Upper lobe of left lung (tissue), 6 donors: Measurements from ENCODE around the gene OSBPL5. TPM values are rescaled to one million over a fixed set of nuclear protein-coding genes. Genes with fewer than 3 reads are reported as not detected.

Experiments
- ATAC-seq, 2 donors: fragments of 200-7000 bp; cut with Tn5 transposase; one replicate each; pipeline ENCODE4 v1.9.1; 2022; ENCODE audit warnings: mild to moderate bottlenecking in 2 of 2, moderate library complexity in 2 of 2; ENCODE audit not compliant: low FRiP score in 2 of 2
- DNase-seq, 2 donors: peaks; one replicate each; pipeline ENCODE4 v3.0.0-alpha.2; 2019 to 2020
- H3K27ac ChIP-seq, 4 donors: fragments of 200-600 bp; sonication (generic); one replicate each; pipeline ENCODE4 v1.5.1; 2016 to 2019
- H3K27me3 ChIP-seq, 4 donors: fragments of 200-600 bp; sonication (generic); one replicate each; pipeline ENCODE4 v1.5.1; 2017 to 2019
- H3K36me3 ChIP-seq, 4 donors: fragments of 200-600 bp; sonication (generic); one replicate each; pipeline ENCODE4 v1.5.1; 2016 to 2019
- H3K4me1 ChIP-seq, 4 donors: fragments of 200-600 bp; sonication (generic); one replicate each; pipeline ENCODE4 v1.5.1; 2018 to 2019
- H3K4me3 ChIP-seq, 4 donors: fragments of 200-600 bp; sonication (generic); one replicate each; pipeline ENCODE4 v1.5.1; 2017 to 2019; ENCODE audit warnings: mild to moderate bottlenecking in 2 of 4, moderate library complexity in 1 of 4
- H3K9me3 ChIP-seq, 4 donors: fragments of 200-600 bp; sonication (generic); one replicate each; pipeline ENCODE4 v1.5.1; 2018 to 2019
- CTCF ChIP-seq, 6 experiments: fragments of 450-650 bp in 4 of 6; fragments of 200-600 bp in 2 of 6; sonication (generic) in 2 of 6; IDR thresholded peaks; one replicate each; pipeline ENCODE4 v1.5.1; 2016 to 2019; ENCODE audit warnings: antibody characterized with exemption in 6 of 6
- EP300 ChIP-seq, 4 donors: sonication (generic); formaldehyde crosslinking; IDR thresholded peaks; one replicate each; pipeline ENCODE4 v1.5.1; 2017; ENCODE audit warnings: antibody characterized with exemption in 4 of 4, control low read depth in 2 of 4
- POLR2A ChIP-seq, 4 donors: fragments of 450-650 bp; IDR thresholded peaks; one replicate each; pipeline ENCODE4 v1.5.1; 2016 to 2017; ENCODE audit warnings: antibody characterized with exemption in 4 of 4, mild to moderate bottlenecking in 2 of 4
- POLR2AphosphoS5 ChIP-seq, 2 donors: sonication (generic); formaldehyde crosslinking; IDR thresholded peaks; one replicate each; pipeline ENCODE4 v1.5.1; 2017; ENCODE audit warnings: antibody characterized with exemption in 2 of 2
- WGBS, 2 donors: methylation state at CpG; one replicate each; pipeline ENCODE4 v1.1.5; 2017 to 2018; 5-methylcytosine and 5-hydroxymethylcytosine counted together
- total RNA-seq, 6 donors: library from RNA; depleted of rRNA in 4 of 6; stranded (reverse); fragments of >200 nt in 4 of 6; gene quantifications; one replicate each; pipeline versions ENCODE4 v1.1.0 to v1.2.1, GENCODE V29; 2016 to 2021
- donor health status: DM: no; HTN: no; CAD: no; lungs with moderate emphysema.
- donor health status: DM: no; HTN: yes; CAD: no; lungs with severe emphysema.

OSBPL5 gene
- total RNA-seq, 6 donors from 2014 or later, result 23.4 to 66.9 (median 48.3) TPM

- no peaks in the 10 kb centered on the region for H3K9me3 ChIP-seq
- WGBS, 2 donors, result 89 to 94% methylated on average over 9 to 25 of the region's 25 CpGs
- TF ChIP-seq CTCF (IDR thresholded peaks at IDR 0.05) (no peak), POLR2AphosphoS5 (IDR thresholded peaks at IDR 0.05) (no peak), EP300 (IDR thresholded peaks at IDR 0.05) (no peak), POLR2A (IDR thresholded peaks at IDR 0.05) (no peak)
- peaks cover 0 to 2% (median 0%) of the 10 kb centered on the region in 4 donors for H3K27me3 ChIP-seq
- ATAC-seq, result no peak
- DNase-seq, result peak in 1 of 2 donors; percentile 64
- no peaks in the 10 kb centered on the region for H3K36me3 ChIP-seq
- no peak overlapping the region for H3K4me3 ChIP-seq
- no peak overlapping the region for H3K27ac ChIP-seq
- peaks cover 39 to 58% (median 47%) of the 10 kb centered on the region in 4 donors for H3K4me1 ChIP-seq
Observed at GRCh38 chr11:3166268-3167142, 1.4 kb upstream of the OSBPL5 start.

GRCh38 chr11:3165916-3166267 is 782 bp upstream of the OSBPL5 start:
- TF ChIP-seq CTCF (IDR thresholded peaks at IDR 0.05), result no peak
- TF ChIP-seq POLR2AphosphoS5 (IDR thresholded peaks at IDR 0.05), result no peak
- TF ChIP-seq POLR2A (IDR thresholded peaks at IDR 0.05), result no peak
- no peak for TF ChIP-seq EP300 (IDR thresholded peaks at IDR 0.05)
- H3K27ac ChIP-seq, result no peak overlapping the region
- H3K27me3 ChIP-seq, result peaks cover 0 to 2% (median 0%) of the 10 kb centered on the region in 4 donors
- WGBS, 2 donors, result 79 to 80% methylated on average over 3 to 5 of the region's 5 CpGs
- H3K36me3 ChIP-seq, result no peaks in the 10 kb centered on the region
- H3K9me3 ChIP-seq, result no peaks in the 10 kb centered on the region
- no peak overlapping the region for H3K4me3 ChIP-seq
- peaks cover 45 to 65% (median 53%) of the 10 kb centered on the region in 4 donors for H3K4me1 ChIP-seq
- peak in 1 of 2 donors; percentile 13 for DNase-seq
- no peak for ATAC-seq

GRCh38 chr11:3164552-3165151 is 458 bp downstream of the OSBPL5 start:
- WGBS, 2 donors, result 0% methylated on average over 4 to 13 of the region's 46 CpGs
- Histone ChIP-seq H3K9me3 (no peaks in the 10 kb centered on the region), H3K27ac (peak overlapping the region; percentile 71 to 93 (median 80)), H3K4me3 (peak overlapping the region; percentile 73 to 96 (median 84)), H3K27me3 (no peaks in the 10 kb centered on the region), H3K4me1 (peaks cover 52 to 70% (median 59%) of the 10 kb centered on the region in 4 donors), H3K36me3 (no peaks in the 10 kb centered on the region)
- ATAC-seq (peak in 1 of 2 donors; percentile 30), DNase-seq (no peak)
- no peak for TF ChIP-seq POLR2AphosphoS5 (IDR thresholded peaks at IDR 0.05)

GRCh38 chr11:3164138-3164551 is 965 bp downstream of the OSBPL5 start:
- no peaks in the 10 kb centered on the region for H3K27me3 ChIP-seq
- peak overlapping the region; percentile 71 to 93 (median 80) for H3K27ac ChIP-seq
- no peaks in the 10 kb centered on the region for H3K36me3 ChIP-seq
- no peak for TF ChIP-seq CTCF (IDR thresholded peaks at IDR 0.05)
- TF ChIP-seq POLR2A (IDR thresholded peaks at IDR 0.05), result no peak
- no peak for TF ChIP-seq EP300 (IDR thresholded peaks at IDR 0.05)
- TF ChIP-seq POLR2AphosphoS5 (IDR thresholded peaks at IDR 0.05), result no peak
- ATAC-seq, result no peak
- peak in 1 of 2 donors; percentile 72 for DNase-seq
- H3K4me3 ChIP-seq, result peak overlapping the region; percentile 73 to 96 (median 84)
- WGBS, 2 donors, result 6 to 9% methylated on average over 6 to 12 of the region's 13 CpGs
- H3K4me1 ChIP-seq, result peaks cover 52 to 70% (median 60%) of the 10 kb centered on the region in 4 donors
- no peaks in the 10 kb centered on the region for H3K9me3 ChIP-seq

GRCh38 chr11:3163241-3163981 is 1.7 kb downstream of the OSBPL5 start:
- peak in 1 of 2 donors; percentile 65 for DNase-seq
- Histone ChIP-seq H3K27me3 (no peaks in the 10 kb centered on the region), H3K9me3 (no peaks in the 10 kb centered on the region), H3K4me1 (peaks cover 52 to 73% (median 60%) of the 10 kb centered on the region in 4 donors), H3K4me3 (peak overlapping the region; percentile 73 to 96 (median 84)), H3K27ac (peak overlapping the region; percentile 71 to 93 (median 80)), H3K36me3 (no peaks in the 10 kb centered on the region)
- 46% methylated on average over 13 of the region's 15 CpGs; no CpG with 5 or more reads in 1 of the 2 donors for WGBS, 2 donors
- ATAC-seq, result no peak
- TF ChIP-seq EP300 (IDR thresholded peaks at IDR 0.05), result no peak
